G401.6 (cell line): Measurements from ENCODE around the gene EFNA5.
"Not testable (repeated sequence)": the region's sequence is repeated elsewhere in the genome, so short reads cannot be mapped to it uniquely, and the experiment has no call there.

Experiments
- FAIRE-seq: peaks from 2 replicates; lab custom pipeline; 2012; peaks lifted over from hg19 to GRCh38; lab: Jason Lieb, UNC

The EFNA5 gene

GRCh38 chr5:107457138-107457537, 213.6 kb downstream of the EFNA5 start:
- peak; percentile 27 for FAIRE-seq

GRCh38 chr5:107456281-107456715, 214.4 kb downstream of the EFNA5 start:
- FAIRE-seq, result no peak

DNA sequence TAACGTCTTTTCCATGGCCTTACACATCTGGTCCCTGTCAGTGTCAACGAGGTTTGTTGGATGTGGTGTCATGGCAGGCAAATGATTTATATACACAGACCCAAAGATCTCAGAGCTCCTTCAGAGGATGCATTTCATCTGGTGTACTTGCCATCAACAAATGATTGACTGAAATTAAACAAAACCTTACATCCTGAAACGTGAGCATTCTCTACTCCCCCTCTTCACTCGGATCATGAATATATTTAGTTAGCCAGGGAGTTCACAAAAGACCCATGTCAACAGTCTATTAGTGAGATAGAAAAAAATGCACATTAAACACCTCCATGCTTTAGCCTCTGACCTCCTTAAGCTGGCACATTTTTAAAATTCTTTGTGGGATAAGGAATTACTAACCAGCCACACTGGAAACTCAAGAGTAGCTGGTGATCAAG, 215.6 kb downstream of the EFNA5 start:
- FAIRE-seq, result peak; percentile 94

DNA sequence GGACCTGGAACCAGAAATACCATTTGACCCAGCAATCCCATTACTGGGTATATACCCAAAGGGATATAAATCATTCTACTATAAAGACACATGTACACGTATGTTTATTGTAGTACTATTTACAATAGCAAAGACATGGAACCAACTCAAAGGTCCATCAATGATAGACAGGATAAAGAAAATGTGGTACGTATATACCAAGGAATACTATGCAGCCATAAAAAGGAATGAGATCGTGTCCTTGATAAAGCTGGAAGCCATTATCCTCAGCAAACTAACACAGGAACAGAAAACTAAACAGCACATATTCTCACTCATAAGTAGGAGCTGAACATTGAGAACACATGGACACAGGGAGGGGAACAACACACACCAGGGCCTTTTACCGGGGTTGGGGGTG, 218.9 kb downstream of the EFNA5 start:
- not testable (repeated sequence) for FAIRE-seq

- no peak for FAIRE-seq
Measured at GRCh38 chr5:107451028-107451427, 219.7 kb downstream of the EFNA5 start.

DNA sequence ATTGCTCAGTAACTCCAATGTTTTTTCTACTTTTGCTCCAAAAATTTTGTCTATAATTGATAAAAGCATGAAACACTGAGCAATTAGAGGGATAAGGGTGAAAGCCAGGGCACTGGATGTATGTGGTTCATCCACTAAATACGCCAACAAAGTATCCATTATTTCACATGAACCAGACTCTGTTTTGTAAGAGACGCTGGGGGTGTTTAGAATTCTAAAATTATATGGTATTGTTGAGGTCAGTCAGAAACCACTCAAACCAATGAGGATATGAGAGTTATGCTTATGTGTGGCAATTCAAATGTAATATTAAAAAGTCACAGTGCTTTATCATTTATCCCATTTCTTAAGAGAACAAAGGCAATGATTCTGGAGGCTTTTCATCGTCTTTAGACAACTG, 220.2 kb downstream of the EFNA5 start:
- FAIRE-seq, result no peak

GRCh38 chr5:107449369-107449768, 221.4 kb downstream of the EFNA5 start:
- FAIRE-seq, result no peak

DNA sequence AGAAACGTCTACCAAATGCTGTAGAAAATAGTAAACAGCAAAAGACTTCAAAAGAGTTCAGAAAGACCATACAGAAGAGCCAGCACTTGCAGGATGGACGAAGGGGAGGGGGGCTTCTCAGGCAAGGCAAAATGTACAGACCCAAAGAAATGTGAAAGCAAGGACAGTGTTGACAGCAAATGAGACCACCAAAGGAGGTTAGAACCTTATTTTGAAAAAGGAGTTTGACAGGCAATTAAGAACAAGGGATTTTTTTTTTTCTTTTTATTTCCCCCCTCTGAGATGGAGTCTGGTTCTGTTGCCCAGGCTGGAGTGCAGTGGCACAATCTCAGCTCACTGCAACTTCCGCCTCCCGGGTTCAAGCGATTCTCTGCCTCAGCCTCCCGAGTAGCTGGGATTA, 223.2 kb downstream of the EFNA5 start:
- no peak for FAIRE-seq

DNA sequence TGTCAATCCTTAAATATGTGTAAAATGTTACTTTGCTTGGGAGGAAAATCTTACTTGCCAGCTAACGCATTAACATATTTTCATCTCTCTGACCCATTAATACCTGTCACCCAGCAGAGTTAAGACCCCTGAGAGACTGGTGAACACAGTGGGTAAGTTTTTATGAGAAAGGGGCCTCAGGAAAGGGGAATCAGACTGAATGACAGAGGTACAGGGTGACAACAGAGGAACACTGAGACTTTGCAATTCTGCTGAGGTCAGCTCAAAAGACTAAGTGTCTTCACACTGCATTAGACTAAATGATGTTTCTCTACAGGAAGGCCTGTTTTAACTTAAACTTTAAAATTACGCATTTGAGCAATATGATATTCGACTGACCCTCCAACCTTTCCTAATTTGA, 223.8 kb downstream of the EFNA5 start:
- no peak for FAIRE-seq

- no peak for FAIRE-seq
Measured at GRCh38 chr5:107444300-107444699, 226.4 kb downstream of the EFNA5 start.

DNA sequence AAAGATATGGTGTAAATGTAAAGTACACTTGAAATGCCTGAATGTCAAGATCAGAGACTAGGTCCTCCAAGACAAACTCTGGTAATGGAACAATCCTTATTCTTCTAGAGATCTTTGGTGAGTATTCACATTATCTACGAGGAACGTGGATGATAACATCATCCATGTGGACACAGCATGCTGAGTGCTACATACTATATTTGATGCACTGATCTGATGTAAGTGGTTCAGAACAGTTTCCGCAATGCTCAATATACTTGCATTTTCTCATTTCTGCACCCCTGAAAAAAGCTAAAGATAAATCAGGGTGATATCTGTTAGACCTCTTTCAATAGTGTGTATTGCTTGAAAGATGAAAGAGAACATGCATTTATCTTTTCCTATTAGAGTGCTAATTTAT, 226.8 kb downstream of the EFNA5 start:
- FAIRE-seq, result no peak

GRCh38 chr5:107442452-107442851, 228.3 kb downstream of the EFNA5 start:
- FAIRE-seq, result no peak

DNA sequence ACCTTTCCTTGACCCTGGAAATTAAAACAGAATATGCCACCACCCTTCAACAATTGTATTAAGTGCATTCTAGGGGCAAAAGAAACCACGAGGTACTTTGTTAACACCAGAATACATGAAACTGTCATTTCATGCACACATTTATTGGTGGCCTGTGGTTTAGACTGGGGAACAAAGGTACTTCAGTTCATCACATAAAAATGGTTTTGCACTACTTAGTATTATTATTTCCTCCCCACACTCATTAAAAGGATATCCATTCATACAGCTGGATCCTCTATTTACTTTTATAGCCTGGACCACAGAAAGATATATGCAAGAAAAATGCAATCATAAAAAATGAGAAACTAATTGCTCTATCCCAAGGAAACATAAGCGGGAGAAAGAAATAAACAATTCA, 230.9 kb downstream of the EFNA5 start:
- no peak for FAIRE-seq

DNA sequence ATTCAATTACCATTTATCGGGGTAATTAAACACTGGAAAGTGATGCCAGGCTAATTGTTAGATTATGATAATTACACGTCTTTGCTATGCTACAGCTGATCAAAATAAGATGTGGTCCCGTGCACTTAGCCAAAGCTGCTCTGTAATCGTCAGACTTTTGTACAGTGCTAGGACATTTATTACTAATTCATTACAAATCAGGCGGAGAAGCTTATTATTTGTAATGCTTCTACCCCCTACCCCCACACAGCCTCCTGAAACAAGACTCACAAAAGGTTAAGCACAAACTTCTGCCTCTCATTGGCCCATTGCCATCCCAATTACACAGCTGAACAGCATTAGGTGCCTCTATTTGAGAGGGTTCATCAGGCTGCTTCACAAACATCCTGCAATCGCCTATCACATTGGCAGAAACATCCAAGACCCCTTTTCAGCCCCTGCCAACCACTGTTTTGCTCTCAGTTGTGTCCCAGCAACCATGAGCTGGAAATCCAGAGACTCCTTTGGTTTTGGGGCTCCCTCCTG, 232.7 kb downstream of the EFNA5 start:
- FAIRE-seq, result no peak

DNA sequence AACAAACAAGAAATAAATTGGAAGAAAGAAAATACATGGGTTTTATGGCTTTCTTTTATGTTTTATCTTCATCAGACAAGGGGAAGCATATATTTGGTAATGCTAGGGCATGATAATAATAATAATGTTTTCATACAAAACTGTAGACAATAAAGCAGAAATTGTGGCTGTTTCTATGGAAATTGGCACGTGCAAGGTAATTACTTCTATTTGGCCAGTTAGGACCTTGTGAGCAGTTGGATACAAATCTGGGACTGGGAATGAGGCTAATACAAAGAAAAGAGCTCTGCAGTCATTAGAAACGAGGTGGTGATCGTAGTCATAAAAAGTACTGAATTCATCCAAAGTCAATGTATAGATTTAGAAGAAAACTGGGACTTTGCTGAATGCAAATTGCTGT, 233.6 kb downstream of the EFNA5 start:
- no peak for FAIRE-seq

GRCh38 chr5:107436201-107436600, 234.5 kb downstream of the EFNA5 start:
- no peak for FAIRE-seq

DNA sequence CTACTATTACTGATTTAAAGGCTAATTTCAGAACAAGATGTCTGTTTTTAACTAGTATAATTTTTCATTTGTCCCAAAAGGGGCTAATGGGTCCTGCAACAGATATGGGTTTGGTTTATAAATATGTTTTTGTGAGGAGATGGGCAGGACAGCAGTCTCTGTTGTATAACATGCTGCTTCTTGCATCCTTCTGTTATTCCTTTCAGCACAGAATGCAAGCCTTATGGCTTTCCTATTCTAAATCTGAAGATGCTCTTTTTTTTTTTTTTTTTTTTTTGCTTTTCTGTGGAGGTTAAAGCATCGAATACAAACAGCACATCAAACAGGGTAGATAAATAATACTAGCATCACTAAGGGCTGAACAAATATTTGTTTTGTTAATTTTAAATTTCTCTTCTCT, 235.7 kb downstream of the EFNA5 start:
- FAIRE-seq, result no peak

- FAIRE-seq, result not testable (repeated sequence)
Measured at GRCh38 chr5:107433646-107434045, 237.1 kb downstream of the EFNA5 start.

- FAIRE-seq, result no peak
Measured at GRCh38 chr5:107431998-107432397, 238.7 kb downstream of the EFNA5 start.

DNA sequence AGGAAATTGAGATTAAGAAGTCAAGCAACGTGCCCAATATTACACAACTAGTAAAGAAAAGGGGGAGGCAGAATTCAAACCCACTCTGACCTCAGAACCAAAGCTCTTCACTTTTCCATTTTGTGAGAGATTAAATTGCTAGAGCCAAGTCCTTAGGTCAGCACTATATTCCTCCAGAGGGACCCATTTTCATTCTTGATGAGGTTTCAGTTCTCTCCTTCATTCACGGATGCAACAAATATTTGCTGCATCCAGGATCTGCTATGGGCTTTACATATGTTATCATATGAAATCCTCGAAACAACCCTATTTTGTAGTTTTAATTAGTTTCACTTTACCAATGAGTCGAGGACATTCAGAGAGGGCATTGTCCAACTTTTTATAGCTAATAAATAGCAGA, 239.2 kb downstream of the EFNA5 start:
- FAIRE-seq, result no peak

GRCh38 chr5:107430071-107430625, 240.6 kb downstream of the EFNA5 start:
- FAIRE-seq, result no peak

GRCh38 chr5:107428303-107428813, 242.4 kb downstream of the EFNA5 start:
- FAIRE-seq, result no peak

- no peak for FAIRE-seq
Measured at GRCh38 chr5:107426872-107427271, 243.9 kb downstream of the EFNA5 start.

- FAIRE-seq, result no peak
Measured at GRCh38 chr5:107426209-107426608, 244.5 kb downstream of the EFNA5 start.
